H9 (cell line): Measurements from ENCODE around the gene PLCH1. TPM values are rescaled to one million over a fixed set of nuclear protein-coding genes. Genes with fewer than 3 reads are reported as not detected.

ENCODE experiments used
- DNase-seq: peaks from one replicate; pipeline ENCODE4 v3.0.0-alpha.2; 2017
- H2AFZ ChIP-seq: one replicate; pipeline ENCODE4 v1.6.1; 2013; ENCODE audit warnings: mild to moderate bottlenecking, low read length, control low read depth, moderate library complexity
- H2AK5ac ChIP-seq: 2 replicates; pipeline ENCODE4 v1.6.1; 2013; ENCODE audit warnings: low read length, control low read depth, mixed read lengths; ENCODE audit not compliant: insufficient read length
- H2BK120ac ChIP-seq: one replicate; pipeline ENCODE4 v1.6.1; 2013; ENCODE audit warnings: low read depth, mild to moderate bottlenecking, low read length, control low read depth, inconsistent platforms; ENCODE audit not compliant: poor library complexity, severe bottlenecking
- H2BK12ac ChIP-seq: 2 replicates; pipeline ENCODE4 v1.6.1; 2013; ENCODE audit warnings: low read length, control low read depth, mixed read lengths, low read depth; ENCODE audit not compliant: insufficient read length
- H2BK15ac ChIP-seq: 2 replicates; pipeline ENCODE4 v1.6.1; 2013; ENCODE audit warnings: low read depth, low read length, control low read depth
- H2BK20ac ChIP-seq: one replicate; pipeline ENCODE4 v1.6.1; 2013; ENCODE audit warnings: low read depth, mild to moderate bottlenecking, low read length, control low read depth, inconsistent platforms; ENCODE audit not compliant: poor library complexity, severe bottlenecking
- H2BK5ac ChIP-seq: 2 replicates; pipeline ENCODE4 v1.6.1; 2013; ENCODE audit warnings: low read length, control low read depth, mixed read lengths; ENCODE audit not compliant: insufficient read length
- H3K14ac ChIP-seq: 2 replicates; pipeline ENCODE4 v1.6.1; 2013; ENCODE audit warnings: low read length, control low read depth; ENCODE audit not compliant: insufficient read depth
- H3K18ac ChIP-seq: 2 replicates; pipeline ENCODE4 v1.6.1; 2013; ENCODE audit warnings: low read depth, mild to moderate bottlenecking, mixed read lengths, low read length, control low read depth; ENCODE audit not compliant: insufficient read length
- H3K23ac ChIP-seq: 2 replicates; pipeline ENCODE4 v1.6.1; 2013; ENCODE audit warnings: low read length, control low read depth, mixed read lengths, low read depth; ENCODE audit not compliant: insufficient read length
- H3K23me2 ChIP-seq: 2 replicates; pipeline ENCODE4 v1.6.1; 2013; ENCODE audit warnings: low read depth, mild to moderate bottlenecking, mixed read lengths, low read length, control low read depth; ENCODE audit not compliant: insufficient read length, poor library complexity, severe bottlenecking
- H3K27ac ChIP-seq: 2 replicates; pipeline ENCODE4 v1.5.1; 2013; ENCODE audit warnings: low read length, control low read depth, mixed read lengths, low read depth; ENCODE audit not compliant: insufficient read length
- H3K27me3 ChIP-seq: 2 replicates; pipeline ENCODE4 v1.6.1; 2013; ENCODE audit warnings: low read length, control low read depth, inconsistent platforms; ENCODE audit not compliant: insufficient read depth
- H3K4ac ChIP-seq: 2 replicates; pipeline ENCODE4 v1.6.1; 2013; ENCODE audit warnings: low read depth, mild to moderate bottlenecking, control low read depth, inconsistent platforms, low read length, moderate library complexity
- H3K4me1 ChIP-seq: 2 replicates; pipeline ENCODE4 v1.6.1; 2013; ENCODE audit warnings: low read length, control low read depth, inconsistent platforms; ENCODE audit not compliant: insufficient read depth
- H3K4me2 ChIP-seq: 2 replicates; pipeline ENCODE4 v1.6.1; 2013; ENCODE audit warnings: low read length, control low read depth, mixed read lengths; ENCODE audit not compliant: insufficient read length, insufficient read depth
- H3K56ac ChIP-seq: 2 replicates; pipeline ENCODE4 v1.6.1; 2013; ENCODE audit warnings: low read depth, mild to moderate bottlenecking, mixed read lengths, low read length, control low read depth; ENCODE audit not compliant: insufficient read length
- H3K79me1 ChIP-seq: 2 replicates; pipeline ENCODE4 v1.6.1; 2013; ENCODE audit warnings: low read depth, mild to moderate bottlenecking, moderate library complexity, low read length, control low read depth, inconsistent platforms; ENCODE audit not compliant: insufficient read depth, poor library complexity, severe bottlenecking
- H3K79me2 ChIP-seq: 2 replicates; pipeline ENCODE4 v1.6.1; 2013; ENCODE audit warnings: low read length, control low read depth, inconsistent platforms; ENCODE audit not compliant: insufficient read depth
- H3K9ac ChIP-seq: 2 replicates; pipeline ENCODE4 v1.6.1; 2013; ENCODE audit warnings: low read length, control low read depth, mixed read lengths; ENCODE audit not compliant: insufficient read length; ENCODE audit errors: extremely low read depth
- H3K9me3 ChIP-seq: one replicate; pipeline ENCODE4 v1.6.1; 2013; ENCODE audit warnings: low read depth, low read length, inconsistent platforms; ENCODE audit not compliant: control insufficient read depth
- H3T11ph ChIP-seq: one replicate; pipeline ENCODE4 v1.6.1; 2013; ENCODE audit warnings: mild to moderate bottlenecking, low read length, control low read depth, inconsistent platforms
- H4K20me1 ChIP-seq: one replicate; pipeline ENCODE4 v1.6.1; 2013; ENCODE audit not compliant: control insufficient read depth, insufficient read length, insufficient read depth
- H4K5ac ChIP-seq: 2 replicates; pipeline ENCODE4 v1.6.1; 2013; ENCODE audit warnings: low read depth, mild to moderate bottlenecking, mixed read lengths, low read length, control low read depth; ENCODE audit not compliant: insufficient read length
- H4K8ac ChIP-seq: replicated peaks from 2 replicates; pipeline ENCODE4 v1.6.1; 2013; ENCODE audit warnings: low read length, control low read depth, mixed read lengths, low read depth; ENCODE audit not compliant: insufficient read length
- H4K91ac ChIP-seq: 2 replicates; pipeline ENCODE4 v1.6.1; 2013; ENCODE audit warnings: low read depth, mild to moderate bottlenecking, moderate library complexity, mixed read lengths, low read length, control low read depth; ENCODE audit not compliant: insufficient read length
- H3K27ac Mint-ChIP-seq, 3 experiments: 2 replicates in 2 of 3; 3 replicates in 1 of 3; pipeline ENCODE4 v1.8.0; 2020 to 2021; ENCODE audit warnings: mixed read lengths in 3 of 3, mild to moderate bottlenecking in 1 of 3, moderate library complexity in 1 of 3
- H3K27me3 Mint-ChIP-seq: 2 replicates; pipeline ENCODE4 v1.8.0; 2021; ENCODE audit warnings: low read depth, mild to moderate bottlenecking, moderate library complexity, mixed read lengths
- H3K36me3 Mint-ChIP-seq, 3 experiments: 2 replicates in 2 of 3; 3 replicates in 1 of 3; pipeline ENCODE4 v1.8.0; 2020 to 2021; ENCODE audit warnings: low read depth in 3 of 3, mixed read lengths in 3 of 3; ENCODE audit not compliant: insufficient read depth in 1 of 3
- H3K4me1 Mint-ChIP-seq, 2 experiments: 2 replicates each; pipeline ENCODE4 v1.8.0; 2020; ENCODE audit warnings: mixed read lengths in 2 of 2
- H3K4me3 Mint-ChIP-seq, 2 experiments: 2 replicates in 1 of 2; 3 replicates in 1 of 2; pipeline ENCODE4 v1.8.0; 2020 to 2021; ENCODE audit warnings: mild to moderate bottlenecking in 2 of 2, mixed read lengths in 2 of 2, moderate library complexity in 1 of 2
- H3K9me3 Mint-ChIP-seq, 2 experiments: 2 replicates in 1 of 2; 3 replicates in 1 of 2; pipeline ENCODE4 v1.8.0; 2020; ENCODE audit warnings: mild to moderate bottlenecking in 2 of 2, mixed read lengths in 2 of 2, moderate library complexity in 1 of 2
- CTCF ChIP-seq: fragments of 200-600 bp; sonication (generic); conservative IDR thresholded peaks from 3 replicates; pipeline ENCODE4 v1.8.0; 2021; ENCODE audit warnings: antibody characterized with exemption, mild to moderate bottlenecking
- WGBS: extraction: QIAGEN DNeasy Blood & Tissue Kit; methylation state at CpG from one replicate; pipeline ENCODE4 v1.1.7; 2013; ENCODE audit warnings: missing lambda C conversion rate, low lambda C conversion rate, mixed read lengths; ENCODE audit not compliant: insufficient read length; ENCODE audit errors: extremely low coverage; 5-methylcytosine and 5-hydroxymethylcytosine counted together
- total RNA-seq: library from RNA; stranded (reverse); gene quantifications from 2 replicates; pipeline ENCODE4 v1.2.1, GENCODE V29; 2021

PLCH1 gene
- total RNA-seq, 1 experiment from 2014 or later: 19.0 TPM

- WGBS: no CpG with 5 or more reads among the region's 10 CpGs
- Histone ChIP-seq H4K8ac (no peak overlapping the region), H3K4me2 (no peak overlapping the region), H2BK15ac (no peak overlapping the region), H2BK120ac (no peak overlapping the region), H4K20me1 (no peaks in the 10 kb centered on the region), H3K56ac (no peak overlapping the region), H3K79me1 (no peaks in the 10 kb centered on the region), H3K9me3 (no peaks in the 10 kb centered on the region), H3K27me3 (no peaks in the 10 kb centered on the region), H2AK5ac (no peak overlapping the region), H2BK12ac (no peak overlapping the region), H2BK20ac (no peak overlapping the region), H3K4me1 (no peaks in the 10 kb centered on the region; the same call in 1 of the 2 replicates), H3K4ac (no peak overlapping the region), H2AFZ (no peak overlapping the region), H3K79me2 (no peaks in the 10 kb centered on the region), H3K23me2 (no peaks in the 10 kb centered on the region), H3T11ph (no peak overlapping the region), H3K18ac (no peak overlapping the region), H2BK5ac (no peak overlapping the region), H4K5ac (no peak overlapping the region), H3K27ac (no peak overlapping the region), H4K91ac (no peak overlapping the region), H3K23ac (no peak overlapping the region), H3K14ac (no peak overlapping the region), H3K9ac (no peak overlapping the region)
- Mint-ChIP-seq H3K9me3 (no peaks in the 10 kb centered on the region), H3K36me3 (no peaks in the 10 kb centered on the region), H3K27me3 (no peaks in the 10 kb centered on the region), H3K4me3 (no peak overlapping the region), H3K4me1 (peaks cover 13 to 14% of the 10 kb centered on the region in 2 experiments), H3K27ac (no peak overlapping the region)
- DNase-seq: no peak
- no peak for TF ChIP-seq CTCF
These were observed 163.3 kb downstream of the PLCH1 start for GRCh38 chr3:155581579-155581978.
